ENCODE results near the gene PLXNA1. TPM values are rescaled to one million over a fixed set of nuclear protein-coding genes. Genes with fewer than 3 reads are reported as not detected.

The PLXNA1 gene
- total and polyA plus RNA-seq, 10 of the 15 experiments (the other 5 are each of a cell fraction or from before 2014, with no cell fraction given): 0.03 to 16.4 (median 2.5) TPM

- FAIRE-seq: no peak
- Histone ChIP-seq H3K27ac (ENCODE audit: control insufficient read depth, insufficient read depth) (no peak overlapping the region), H3K4me2 (ENCODE audit: control insufficient read depth, insufficient read depth) (no peak overlapping the region), H3K9ac (ENCODE audit: control insufficient read depth, insufficient read depth, low read length) (no peak overlapping the region), H3K79me2 (ENCODE audit: control insufficient read depth, insufficient read depth, low read length) (no peaks in the 10 kb centered on the region), H3K4me1 (ENCODE audit: control insufficient read depth, insufficient read depth, low read length) (no peaks in the 10 kb centered on the region), H4K20me1 (ENCODE audit: control insufficient read depth, insufficient read depth) (peaks cover 3% of the 10 kb centered on the region; the same call in 1 of the 2 replicates), H3K36me3 (ENCODE audit: control insufficient read depth in 2 of 2, insufficient read depth in 2 of 2, low read length in 1 of 2) (peaks cover 0 to 6% of the 10 kb centered on the region in 2 experiments; a peak in 2 of 4 replicates), H3K4me3 (no peak overlapping the region), H3K9me3 (replicated peaks; ENCODE audit: control insufficient read depth, insufficient read depth, low read length) (no peaks in the 10 kb centered on the region), H3K27me3 (replicated peaks in 1 of 2; ENCODE audit: control insufficient read depth in 2 of 2, insufficient read depth in 2 of 2, low read length in 1 of 2) (no peaks in the 10 kb centered on the region), H2AFZ (ENCODE audit: control insufficient read depth, low read depth, low read length) (no peak overlapping the region)
- intact Hi-C loops (cut with micrococcal nuclease; ENCODE audit: unreplicated experiment): no loop called here
- RAD21 ChIA-PET (ENCODE audit: unreplicated experiment): no interaction called here
- WGBS (ENCODE audit: insufficient coverage, insufficient replicate concordance, low lambda C conversion rate, missing lambda C conversion rate): 60% methylated on average over 7 of the region's 7 CpGs
- DNase-seq (ENCODE audit: low read depth, low spot score): no peak
- no TSS peak for BruUV-seq (replicated peaks)
- POLR2A ChIA-PET: no interaction called here
- TF ChIP-seq NFIC (IDR thresholded peaks at IDR 0.05; ENCODE audit: low read depth, low read length) (no peak), ELK1 (IDR thresholded peaks at IDR 0.05; ENCODE audit: low read depth, low read length) (no peak), BCL3 (IDR thresholded peaks at IDR 0.05; ENCODE audit: borderline replicate concordance, insufficient read depth, low read depth, low read length, poor library complexity, severe bottlenecking) (no peak), EED (IDR thresholded peaks at IDR 0.05; ENCODE audit: low read depth) (no peak), REST (IDR thresholded peaks at IDR 0.05; ENCODE audit: low read depth, low read length) (no peak), RUNX3 (IDR thresholded peaks at IDR 0.05; ENCODE audit: low read length) (no peak), STAT1 (conservative IDR thresholded peaks at IDR 0.05) (no peak), SUZ12 (IDR thresholded peaks at IDR 0.05; ENCODE audit: unreplicated experiment) (no peak), ZNF217 (IDR thresholded peaks at IDR 0.05) (no peak), MTA3 (IDR thresholded peaks at IDR 0.05; ENCODE audit: borderline replicate concordance, low read length) (no peak), TCF7 (IDR thresholded peaks at IDR 0.05; ENCODE audit: borderline replicate concordance) (no peak), ATF7 (IDR thresholded peaks at IDR 0.05; ENCODE audit: low read depth) (no peak), NKRF (conservative IDR thresholded peaks at IDR 0.05) (no peak), TCF3 (IDR thresholded peaks at IDR 0.05; ENCODE audit: borderline replicate concordance, insufficient read depth, low read depth, low read length) (no peak), GABPA (IDR thresholded peaks at IDR 0.05; ENCODE audit: low read depth) (no peak), IRF4 (IDR thresholded peaks at IDR 0.05; ENCODE audit: low read depth, low read length) (no peak), BHLHE40 (IDR thresholded peaks at IDR 0.05; ENCODE audit: borderline replicate concordance in 1 of 2, low read depth in 2 of 2, low read length in 1 of 2) (no peak)
- in situ Hi-C loops (cut with MboI): no loop called here
- CTCF ChIA-PET: interaction anchor here (0.7 to 1.5 kb wide), 2 partner anchors 16 to 490 kb away, joined by 3 to 4 read pairs; no protein-coding TSS in a partner anchor
- ATAC-seq: no peak
- SMC1A ChIA-PET (ENCODE audit: uncharacterized antibody, unreplicated experiment): no interaction called here
Measured at GRCh38 chr3:126996905-126997304, 14.0 kb downstream of the PLXNA1 start.
